ENCODE measurements around the gene EEF1G. TPM values are rescaled to one million over a fixed set of nuclear protein-coding genes. Genes with fewer than 3 reads are reported as not detected.

The EEF1G gene
- total RNA-seq, 1 experiment from 2014 or later, result 1,667 TPM

DNA sequence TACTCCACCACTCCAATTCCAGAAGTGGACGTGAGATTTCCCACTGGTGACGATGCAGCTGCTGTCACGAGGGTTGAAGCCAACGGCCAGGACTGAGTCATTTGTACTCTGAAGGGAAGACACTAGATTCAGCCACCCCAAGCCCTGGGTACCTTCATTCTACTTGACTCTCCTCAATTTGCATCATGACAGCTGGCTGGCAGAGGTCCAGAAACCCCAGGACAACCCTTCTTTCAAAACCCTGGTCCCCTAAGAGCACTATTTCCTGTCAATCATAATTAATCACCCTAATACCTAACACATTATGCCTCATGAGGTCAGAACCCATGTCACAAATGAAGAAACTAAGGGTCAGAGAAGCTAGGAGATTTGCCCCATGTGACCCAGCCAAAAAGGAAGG lies 34.0 kb upstream of the EEF1G start:
- CTCF ChIA-PET, result interaction anchor here (0.6 to 8.9 kb wide), 3 partner anchors 8 to 15 kb away, joined by 3 to 74 read pairs (median 6); partner anchors contain the start of genes B3GAT3 and TUT1
- Mint-ChIP-seq H3K4me3 (no peak overlapping the region), H3K4me1 (peaks cover 57% of the 10 kb centered on the region), H3K36me3 (peaks cover 8% of the 10 kb centered on the region), H3K27ac (peak overlapping the region; percentile 92), H3K27me3 (ENCODE audit: low read depth) (peaks cover 30% of the 10 kb centered on the region), H3K9me3 (no peaks in the 10 kb centered on the region)
- POLR2A ChIA-PET, result no interaction called here
- ATAC-seq (no peak), DNase-seq (ENCODE audit: low spot score) (no peak)
- no peak for TF ChIP-seq ZNF317 (CRISPR knock-in tag; IDR thresholded peaks at IDR 0.05; ENCODE audit: borderline replicate concordance, low read depth)
- TF ChIP-seq ZBTB21 (CRISPR knock-in tag; IDR thresholded peaks at IDR 0.05; ENCODE audit: borderline replicate concordance), result no peak
- TF ChIP-seq, protein P1, sequence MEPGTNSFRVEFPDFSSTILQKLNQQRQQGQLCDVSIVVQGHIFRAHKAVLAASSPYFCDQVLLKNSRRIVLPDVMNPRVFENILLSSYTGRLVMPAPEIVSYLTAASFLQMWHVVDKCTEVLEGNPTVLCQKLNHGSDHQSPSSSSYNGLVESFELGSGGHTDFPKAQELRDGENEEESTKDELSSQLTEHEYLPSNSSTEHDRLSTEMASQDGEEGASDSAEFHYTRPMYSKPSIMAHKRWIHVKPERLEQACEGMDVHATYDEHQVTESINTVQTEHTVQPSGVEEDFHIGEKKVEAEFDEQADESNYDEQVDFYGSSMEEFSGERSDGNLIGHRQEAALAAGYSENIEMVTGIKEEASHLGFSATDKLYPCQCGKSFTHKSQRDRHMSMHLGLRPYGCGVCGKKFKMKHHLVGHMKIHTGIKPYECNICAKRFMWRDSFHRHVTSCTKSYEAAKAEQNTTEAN (CRISPR knock-in tag; IDR thresholded peaks at IDR 0.05), result no peak
- no peak for TF ChIP-seq ZNF423 (CRISPR knock-in tag; IDR thresholded peaks at IDR 0.05)
- TF ChIP-seq GRHL2 (CRISPR knock-in tag; IDR thresholded peaks at IDR 0.05; ENCODE audit: insufficient replicate concordance, severe bottlenecking), result no peak
- TF ChIP-seq TP53 (CRISPR knock-in tag; IDR thresholded peaks at IDR 0.05), result no peak
- TF ChIP-seq RORB (CRISPR knock-in tag; IDR thresholded peaks at IDR 0.05), result no peak
- TF ChIP-seq OVOL2 (CRISPR knock-in tag; IDR thresholded peaks at IDR 0.05; ENCODE audit: borderline replicate concordance), result no peak
- no peak for TF ChIP-seq ESRRA (CRISPR knock-in tag; IDR thresholded peaks at IDR 0.05; ENCODE audit: borderline replicate concordance)
- no peak for TF ChIP-seq MYBL2 (CRISPR knock-in tag; IDR thresholded peaks at IDR 0.05)

DNA sequence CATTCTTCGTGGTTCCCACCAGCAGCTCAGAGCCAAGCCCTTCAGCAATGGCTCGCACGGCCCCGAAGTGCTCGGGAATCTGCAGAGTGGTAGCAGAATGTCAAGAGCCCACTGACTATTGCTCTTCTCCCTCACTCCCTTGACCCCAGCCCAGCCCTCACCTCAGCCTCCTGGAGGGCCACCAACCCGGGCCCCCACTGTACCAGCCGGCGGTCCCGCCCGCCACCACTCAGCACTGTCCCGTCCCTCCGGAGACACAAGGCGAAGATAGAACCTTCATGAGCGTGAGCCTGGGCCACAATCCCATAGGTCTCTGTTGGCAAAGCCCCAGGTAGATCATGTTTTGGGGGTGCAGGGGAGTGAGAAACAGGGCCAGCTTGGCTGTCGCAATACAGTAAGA lies 32.2 kb upstream of the EEF1G start:
- POLR2A ChIA-PET, result interaction anchor here (0.7 to 2.2 kb wide), 3 partner anchors 14 to 155 kb away, joined by 3 to 9 read pairs (median 8); partner anchors contain the start of genes B3GAT3, POLR2G and TUT1
- H3K27ac Mint-ChIP-seq, result peak overlapping the region; percentile 72; the same call in 1 of the 2 replicates
- H3K36me3 Mint-ChIP-seq, result peaks cover 8% of the 10 kb centered on the region

DNA sequence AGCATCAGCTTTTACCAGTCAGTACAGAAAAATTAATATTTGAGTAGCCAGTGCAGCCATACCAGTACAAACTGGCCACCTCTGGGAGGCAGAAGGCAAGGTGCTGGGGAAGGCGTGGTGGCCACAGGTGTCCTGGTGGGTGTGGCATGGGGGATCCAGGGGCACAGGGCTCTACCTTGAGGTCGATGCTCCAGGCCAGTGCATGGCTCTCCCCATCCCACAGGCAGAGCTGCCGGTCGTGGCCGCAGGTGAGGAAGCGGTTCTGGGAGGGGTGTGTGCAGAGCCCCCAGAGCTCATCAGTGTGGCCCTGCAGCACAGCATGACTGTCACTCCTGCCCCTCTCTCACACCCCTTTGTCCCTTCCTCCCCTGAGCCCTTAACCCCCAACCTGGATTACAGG lies 31.8 kb upstream of the EEF1G start:
- ChIA-PET POLR2A (interaction anchor here (0.7 to 2.2 kb wide), 3 partner anchors 14 to 156 kb away, joined by 3 to 9 read pairs (median 8); partner anchors contain the start of genes B3GAT3, POLR2G and TUT1), CTCF (interaction anchor here (1.4 to 8.9 kb wide), 3 partner anchors 13 to 211 kb away, joined by 3 to 74 read pairs (median 5); partner anchors contain the start of genes TMEM179B and TUT1)
- H3K27ac Mint-ChIP-seq, result no peak overlapping the region
- DNase-seq (ENCODE audit: low spot score), result no peak
- peaks cover 47% of the 10 kb centered on the region for H3K4me1 Mint-ChIP-seq
- no peak overlapping the region for H3K4me3 Mint-ChIP-seq
- peaks cover 8% of the 10 kb centered on the region for H3K36me3 Mint-ChIP-seq
- H3K9me3 Mint-ChIP-seq, result no peaks in the 10 kb centered on the region
- peaks cover 27% of the 10 kb centered on the region for H3K27me3 Mint-ChIP-seq (ENCODE audit: low read depth)
- ATAC-seq, result no peak
- TF ChIP-seq NFYB (CRISPR knock-in tag; conservative IDR thresholded peaks at IDR 0.05; ENCODE audit: low read depth), result no peak
- TF ChIP-seq, protein P2, sequence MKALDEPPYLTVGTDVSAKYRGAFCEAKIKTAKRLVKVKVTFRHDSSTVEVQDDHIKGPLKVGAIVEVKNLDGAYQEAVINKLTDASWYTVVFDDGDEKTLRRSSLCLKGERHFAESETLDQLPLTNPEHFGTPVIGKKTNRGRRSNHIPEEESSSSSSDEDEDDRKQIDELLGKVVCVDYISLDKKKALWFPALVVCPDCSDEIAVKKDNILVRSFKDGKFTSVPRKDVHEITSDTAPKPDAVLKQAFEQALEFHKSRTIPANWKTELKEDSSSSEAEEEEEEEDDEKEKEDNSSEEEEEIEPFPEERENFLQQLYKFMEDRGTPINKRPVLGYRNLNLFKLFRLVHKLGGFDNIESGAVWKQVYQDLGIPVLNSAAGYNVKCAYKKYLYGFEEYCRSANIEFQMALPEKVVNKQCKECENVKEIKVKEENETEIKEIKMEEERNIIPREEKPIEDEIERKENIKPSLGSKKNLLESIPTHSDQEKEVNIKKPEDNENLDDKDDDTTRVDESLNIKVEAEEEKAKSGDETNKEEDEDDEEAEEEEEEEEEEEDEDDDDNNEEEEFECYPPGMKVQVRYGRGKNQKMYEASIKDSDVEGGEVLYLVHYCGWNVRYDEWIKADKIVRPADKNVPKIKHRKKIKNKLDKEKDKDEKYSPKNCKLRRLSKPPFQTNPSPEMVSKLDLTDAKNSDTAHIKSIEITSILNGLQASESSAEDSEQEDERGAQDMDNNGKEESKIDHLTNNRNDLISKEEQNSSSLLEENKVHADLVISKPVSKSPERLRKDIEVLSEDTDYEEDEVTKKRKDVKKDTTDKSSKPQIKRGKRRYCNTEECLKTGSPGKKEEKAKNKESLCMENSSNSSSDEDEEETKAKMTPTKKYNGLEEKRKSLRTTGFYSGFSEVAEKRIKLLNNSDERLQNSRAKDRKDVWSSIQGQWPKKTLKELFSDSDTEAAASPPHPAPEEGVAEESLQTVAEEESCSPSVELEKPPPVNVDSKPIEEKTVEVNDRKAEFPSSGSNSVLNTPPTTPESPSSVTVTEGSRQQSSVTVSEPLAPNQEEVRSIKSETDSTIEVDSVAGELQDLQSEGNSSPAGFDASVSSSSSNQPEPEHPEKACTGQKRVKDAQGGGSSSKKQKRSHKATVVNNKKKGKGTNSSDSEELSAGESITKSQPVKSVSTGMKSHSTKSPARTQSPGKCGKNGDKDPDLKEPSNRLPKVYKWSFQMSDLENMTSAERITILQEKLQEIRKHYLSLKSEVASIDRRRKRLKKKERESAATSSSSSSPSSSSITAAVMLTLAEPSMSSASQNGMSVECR (CRISPR knock-in tag; IDR thresholded peaks at IDR 0.05; ENCODE audit: borderline replicate concordance), result no peak
- TF ChIP-seq ATF1 (CRISPR knock-in tag; IDR thresholded peaks at IDR 0.05), result no peak
- TF ChIP-seq, protein P3, sequence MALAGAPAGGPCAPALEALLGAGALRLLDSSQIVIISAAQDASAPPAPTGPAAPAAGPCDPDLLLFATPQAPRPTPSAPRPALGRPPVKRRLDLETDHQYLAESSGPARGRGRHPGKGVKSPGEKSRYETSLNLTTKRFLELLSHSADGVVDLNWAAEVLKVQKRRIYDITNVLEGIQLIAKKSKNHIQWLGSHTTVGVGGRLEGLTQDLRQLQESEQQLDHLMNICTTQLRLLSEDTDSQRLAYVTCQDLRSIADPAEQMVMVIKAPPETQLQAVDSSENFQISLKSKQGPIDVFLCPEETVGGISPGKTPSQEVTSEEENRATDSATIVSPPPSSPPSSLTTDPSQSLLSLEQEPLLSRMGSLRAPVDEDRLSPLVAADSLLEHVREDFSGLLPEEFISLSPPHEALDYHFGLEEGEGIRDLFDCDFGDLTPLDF (CRISPR knock-in tag; IDR thresholded peaks at IDR 0.05), result no peak
- no peak for TF ChIP-seq GTF2I (CRISPR knock-in tag; conservative IDR thresholded peaks at IDR 0.05)
- TF ChIP-seq TCF7 (CRISPR knock-in tag; IDR thresholded peaks at IDR 0.05; ENCODE audit: low read depth), result no peak
- TF ChIP-seq NFATC4 (CRISPR knock-in tag; IDR thresholded peaks at IDR 0.05), result no peak
- TF ChIP-seq HMGA2 (CRISPR knock-in tag; IDR thresholded peaks at IDR 0.05), result no peak
- TF ChIP-seq, protein P4, sequence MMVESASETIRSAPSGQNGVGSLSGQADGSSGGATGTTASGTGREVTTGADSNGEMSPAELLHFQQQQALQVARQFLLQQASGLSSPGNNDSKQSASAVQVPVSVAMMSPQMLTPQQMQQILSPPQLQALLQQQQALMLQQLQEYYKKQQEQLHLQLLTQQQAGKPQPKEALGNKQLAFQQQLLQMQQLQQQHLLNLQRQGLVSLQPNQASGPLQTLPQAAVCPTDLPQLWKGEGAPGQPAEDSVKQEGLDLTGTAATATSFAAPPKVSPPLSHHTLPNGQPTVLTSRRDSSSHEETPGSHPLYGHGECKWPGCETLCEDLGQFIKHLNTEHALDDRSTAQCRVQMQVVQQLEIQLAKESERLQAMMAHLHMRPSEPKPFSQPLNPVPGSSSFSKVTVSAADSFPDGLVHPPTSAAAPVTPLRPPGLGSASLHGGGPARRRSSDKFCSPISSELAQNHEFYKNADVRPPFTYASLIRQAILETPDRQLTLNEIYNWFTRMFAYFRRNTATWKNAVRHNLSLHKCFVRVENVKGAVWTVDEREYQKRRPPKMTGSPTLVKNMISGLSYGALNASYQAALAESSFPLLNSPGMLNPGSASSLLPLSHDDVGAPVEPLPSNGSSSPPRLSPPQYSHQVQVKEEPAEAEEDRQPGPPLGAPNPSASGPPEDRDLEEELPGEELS (CRISPR knock-in tag; IDR thresholded peaks at IDR 0.05), result no peak
- TF ChIP-seq NR3C1 (CRISPR knock-in tag; conservative IDR thresholded peaks at IDR 0.05; ENCODE audit: low read depth), result no peak
- TF ChIP-seq NR1H2 (CRISPR knock-in tag; IDR thresholded peaks at IDR 0.05), result no peak
- no peak for TF ChIP-seq ZNF416 (CRISPR knock-in tag; IDR thresholded peaks at IDR 0.05)
- no peak for TF ChIP-seq ZNF121 (CRISPR knock-in tag; IDR thresholded peaks at IDR 0.05)
- TF ChIP-seq FOXP1 (CRISPR knock-in tag; IDR thresholded peaks at IDR 0.05; ENCODE audit: borderline replicate concordance), result no peak

More for the DNA sequence above, 32.2 kb upstream of the EEF1G start:
- CTCF ChIA-PET, result interaction anchor here (8.9 kb wide), 1 partner anchor 13 kb away, joined by 74 read pairs; the partner anchor contains the start of gene TUT1
- DNase-seq (ENCODE audit: low spot score), result no peak
- no peak for ATAC-seq
- Mint-ChIP-seq H3K4me3 (no peak overlapping the region), H3K27me3 (ENCODE audit: low read depth) (peaks cover 31% of the 10 kb centered on the region), H3K4me1 (peaks cover 48% of the 10 kb centered on the region), H3K9me3 (no peaks in the 10 kb centered on the region)
- TF ChIP-seq ZNF416 (CRISPR knock-in tag; IDR thresholded peaks at IDR 0.05), result no peak

All from WTC11 (cell line).